CD14-positive monocyte (primary cell): ENCODE data around the gene TRA2A. TPM values are rescaled to one million over a fixed set of nuclear protein-coding genes. Genes with fewer than 3 reads are reported as not detected.
"Not testable (repeated sequence)": the region's sequence is repeated elsewhere in the genome, so short reads cannot be mapped to it uniquely, and the experiment has no call there.

Experiments
- DNase-seq, 3 donors: peaks; one replicate each; pipeline ENCODE4 v3.0.0-alpha.2; 2011 to 2022
- H2AFZ ChIP-seq: 2 replicates; pipeline ENCODE4 v1.6.0; 2012; ENCODE audit warnings: mild to moderate bottlenecking, low read depth, low read length, inconsistent platforms; ENCODE audit not compliant: insufficient read depth, poor library complexity, severe bottlenecking
- H3K27ac ChIP-seq, 2 donors: 1 replicate in 1 of 2; 2 replicates in 1 of 2; pipeline ENCODE4 v1.5.1; 2012 to 2013; ENCODE audit warnings: low read length in 2 of 2, control low read depth in 1 of 2, inconsistent platforms in 1 of 2, low read depth in 1 of 2, mild to moderate bottlenecking in 1 of 2
- H3K27me3 ChIP-seq, 2 donors: one replicate each; pipeline versions ENCODE4 v1.6.0 to v1.6.1; 2011 to 2013; ENCODE audit warnings: low read length in 2 of 2; ENCODE audit not compliant: control insufficient read depth in 2 of 2, insufficient read depth in 2 of 2
- H3K36me3 ChIP-seq, 2 donors: replicated peaks in 1 of 2; 1 replicate in 1 of 2; 2 replicates in 1 of 2; pipeline versions ENCODE4 v1.5.1 to v1.6.1; 2012 to 2013; ENCODE audit warnings: low read length in 2 of 2, control low read depth in 1 of 2, inconsistent platforms in 1 of 2, mild to moderate bottlenecking in 1 of 2; ENCODE audit not compliant: insufficient read depth in 2 of 2, control insufficient read depth in 1 of 2
- H3K4me1 ChIP-seq, 2 donors: 1 replicate in 1 of 2; 2 replicates in 1 of 2; pipeline versions ENCODE4 v1.5.1 to v1.6.1; 2012 to 2013; ENCODE audit warnings: low read length in 2 of 2, control low read depth in 1 of 2, inconsistent platforms in 1 of 2, mild to moderate bottlenecking in 1 of 2, moderate library complexity in 1 of 2; ENCODE audit not compliant: insufficient read depth in 2 of 2, control insufficient read depth in 1 of 2
- H3K4me2 ChIP-seq: replicated peaks from 2 replicates; pipeline ENCODE3; 2012; ENCODE audit warnings: low read length, moderate library complexity, mild to moderate bottlenecking; ENCODE audit not compliant: poor library complexity, severe bottlenecking; ENCODE audit errors: extremely low read depth
- H3K4me3 ChIP-seq, 3 experiments: fragments of 200-600 bp in 1 of 3; sonication (generic) in 1 of 3; replicated peaks in 1 of 3; 1 replicate in 2 of 3; 2 replicates in 1 of 3; pipeline ENCODE4 v1.5.1; 2011 to 2013; ENCODE audit warnings: low read length in 3 of 3, mild to moderate bottlenecking in 3 of 3, control low read depth in 2 of 3, low read depth in 2 of 3, inconsistent platforms in 1 of 3, moderate library complexity in 1 of 3
- H3K79me2 ChIP-seq: 2 replicates; pipeline ENCODE4 v1.6.0; 2012; ENCODE audit warnings: mild to moderate bottlenecking, control low read depth, inconsistent platforms, low read length, moderate library complexity; ENCODE audit not compliant: insufficient read depth
- H3K9ac ChIP-seq: 2 replicates; pipeline ENCODE4 v1.6.0; 2017; ENCODE audit warnings: low read length, mild to moderate bottlenecking; ENCODE audit not compliant: insufficient read depth, poor library complexity, severe bottlenecking
- H3K9me3 ChIP-seq, 2 donors: replicated peaks in 1 of 2; 1 replicate in 1 of 2; 2 replicates in 1 of 2; pipeline versions ENCODE4 v1.5.1 to v1.6.1; 2012 to 2013; ENCODE audit warnings: low read length in 2 of 2, control low read depth in 1 of 2; ENCODE audit not compliant: control insufficient read depth in 1 of 2, insufficient read depth in 1 of 2
- H4K20me1 ChIP-seq: 2 replicates; pipeline ENCODE4 v1.6.0; 2012; ENCODE audit warnings: mild to moderate bottlenecking, low read length, control low read depth, moderate library complexity; ENCODE audit not compliant: insufficient read depth
- H3K27ac Mint-ChIP-seq, 7 donors: one replicate each; pipeline ENCODE4 v1.8.0; 2020; ENCODE audit warnings: mild to moderate bottlenecking in 7 of 7, mixed read lengths in 7 of 7, moderate library complexity in 6 of 7, inconsistent platforms in 2 of 7
- H3K27me3 Mint-ChIP-seq, 3 donors: one replicate each; pipeline ENCODE4 v1.8.0; 2021 to 2022; ENCODE audit warnings: low read depth in 3 of 3, mild to moderate bottlenecking in 3 of 3, mixed read lengths in 3 of 3, moderate library complexity in 3 of 3, inconsistent platforms in 1 of 3
- H3K36me3 Mint-ChIP-seq, 2 donors: one replicate each; pipeline ENCODE4 v1.8.0; 2020; ENCODE audit warnings: mixed read lengths in 2 of 2, inconsistent platforms in 1 of 2, mild to moderate bottlenecking in 1 of 2
- H3K4me1 Mint-ChIP-seq: one replicate; pipeline ENCODE4 v1.8.0; 2020; ENCODE audit warnings: mild to moderate bottlenecking, mixed read lengths
- H3K4me3 Mint-ChIP-seq, 2 donors: one replicate each; pipeline ENCODE4 v1.8.0; 2020; ENCODE audit warnings: mild to moderate bottlenecking in 2 of 2, mixed read lengths in 2 of 2, moderate library complexity in 1 of 2
- H3K9me3 Mint-ChIP-seq, 7 donors: one replicate each; pipeline ENCODE4 v1.8.0; 2020 to 2022; ENCODE audit warnings: mixed read lengths in 7 of 7, mild to moderate bottlenecking in 6 of 7, moderate library complexity in 6 of 7, inconsistent platforms in 2 of 7
- CTCF ChIP-seq: fragments of 200-600 bp; IDR thresholded peaks from one replicate; pipeline ENCODE4 v1.8.0; 2022; ENCODE audit warnings: antibody characterized with exemption, mild to moderate bottlenecking
- WGBS: methylation state at CpG from one replicate; pipeline ENCODE4 v1.1.5; 2013; ENCODE audit warnings: missing lambda C conversion rate; ENCODE audit not compliant: insufficient coverage; 5-methylcytosine and 5-hydroxymethylcytosine counted together
- intact Hi-C, 2 donors: fragments of 100-400 bp; cut with micrococcal nuclease; formaldehyde crosslinking; loops; one replicate each; pipeline versions ENCODE4 v1.15.0 to v1.15.1; 2023
- polyA plus RNA-seq, 3 donors: library from polyadenylated mRNA; depleted of rRNA in 1 of 3; unstranded in 2 of 3; stranded (reverse) in 1 of 3; fragments of 300-500 nt in 2 of 3; fragments of >200 nt in 1 of 3; fragmentation: Illumina TruSeq in 2 of 3; gene quantifications; 1 replicate in 2 of 3; 2 replicates in 1 of 3; pipeline ENCODE4 v1.2.3, GENCODE V29; 2012 to 2021

TRA2A gene
- polyA plus RNA-seq, 3 donors: 31.2 to 92.8 (median 46.6) TPM

- Histone ChIP-seq H3K9me3 (no peaks in the 10 kb centered on the region), H3K36me3 (no peaks in the 10 kb centered on the region), H3K9ac (peak overlapping the region; percentile 10), H3K4me2 (peak overlapping the region; percentile 85), H3K27ac (peak overlapping the region in 1 of 2 donors; percentile 99), H2AFZ (no peak overlapping the region), H3K27me3 (no peaks in the 10 kb centered on the region), H3K4me3 (peak overlapping the region in 1 of 3 experiments; percentile 97), H3K79me2 (peaks cover 81% of the 10 kb centered on the region), H4K20me1 (peaks cover 62% of the 10 kb centered on the region), H3K4me1 (peaks cover 11 to 34% of the 10 kb centered on the region in 2 donors)
- intact Hi-C loops: no loop called here
- DNase-seq: no peak
- peak overlapping the region in 4 of 7 donors; percentile 14 to 54 (median 40) for H3K27ac Mint-ChIP-seq
- peaks cover 6 to 9% of the 10 kb centered on the region in 2 donors for H3K36me3 Mint-ChIP-seq
- peaks cover 0 to 2% (median 2%) of the 10 kb centered on the region in 3 donors for H3K27me3 Mint-ChIP-seq
- peaks cover 53% of the 10 kb centered on the region for H3K4me1 Mint-ChIP-seq
- whole genome bisulfite sequencing: 92% methylated on average over 4 of the region's 18 CpGs
- no peak for TF ChIP-seq CTCF
- H3K9me3 Mint-ChIP-seq: peaks cover 0 to 3% (median 0%) of the 10 kb centered on the region in 7 donors
- H3K4me3 Mint-ChIP-seq: no peak overlapping the region
These were observed 2.4 kb downstream of the TRA2A start for GRCh38 chr7:23529262-23529859.

GRCh38 chr7:23525611-23526010 is 6.2 kb downstream of the TRA2A start:
- DNase-seq, H3K27ac ChIP-seq, H3K4me2 ChIP-seq, H3K4me3 Mint-ChIP-seq, H3K9me3 Mint-ChIP-seq, intact Hi-C loops, H3K9ac ChIP-seq, H3K4me3 ChIP-seq, H3K9me3 ChIP-seq, H3K27me3 Mint-ChIP-seq, H3K27me3 ChIP-seq, H2AFZ ChIP-seq: not testable (repeated sequence)
- WGBS: 90% methylated on average over 2 of the region's 7 CpGs
- H3K4me1 ChIP-seq: peaks cover 8 to 27% of the 10 kb centered on the region in 2 donors
- Mint-ChIP-seq H3K36me3 (peaks cover 23 to 24% of the 10 kb centered on the region in 2 donors), H3K27ac (peak overlapping the region in 1 of 7 donors; percentile 33), H3K4me1 (peaks cover 54% of the 10 kb centered on the region)
- peaks cover 99% of the 10 kb centered on the region for H4K20me1 ChIP-seq
- peaks cover 100% of the 10 kb centered on the region for H3K79me2 ChIP-seq
- H3K36me3 ChIP-seq: peaks cover 14 to 17% of the 10 kb centered on the region in 2 donors
